Forelimb muscle (tissue), 1 donor: Measurements from ENCODE around the gene SEMA5A. TPM values are rescaled to one million over a fixed set of nuclear protein-coding genes. Genes with fewer than 3 reads are reported as not detected.

Experiments
- DNase-seq: peaks from one replicate; pipeline ENCODE4 v3.0.0-alpha.2; 2013; ENCODE audit warnings: low read depth
- polyA plus RNA-seq: library from polyadenylated mRNA; unstranded; fragments of 120-200 nt; gene quantifications from one replicate; pipeline ENCODE4 v1.2.1, GENCODE V29; 2013; ENCODE audit not compliant: insufficient read length

Gene SEMA5A
- polyA plus RNA-seq, 1 donor, result 27.1 TPM

- DNase-seq, result no peak
Measured at GRCh38 chr5:9212605-9213004, 333.3 kb downstream of the SEMA5A start.

DNA sequence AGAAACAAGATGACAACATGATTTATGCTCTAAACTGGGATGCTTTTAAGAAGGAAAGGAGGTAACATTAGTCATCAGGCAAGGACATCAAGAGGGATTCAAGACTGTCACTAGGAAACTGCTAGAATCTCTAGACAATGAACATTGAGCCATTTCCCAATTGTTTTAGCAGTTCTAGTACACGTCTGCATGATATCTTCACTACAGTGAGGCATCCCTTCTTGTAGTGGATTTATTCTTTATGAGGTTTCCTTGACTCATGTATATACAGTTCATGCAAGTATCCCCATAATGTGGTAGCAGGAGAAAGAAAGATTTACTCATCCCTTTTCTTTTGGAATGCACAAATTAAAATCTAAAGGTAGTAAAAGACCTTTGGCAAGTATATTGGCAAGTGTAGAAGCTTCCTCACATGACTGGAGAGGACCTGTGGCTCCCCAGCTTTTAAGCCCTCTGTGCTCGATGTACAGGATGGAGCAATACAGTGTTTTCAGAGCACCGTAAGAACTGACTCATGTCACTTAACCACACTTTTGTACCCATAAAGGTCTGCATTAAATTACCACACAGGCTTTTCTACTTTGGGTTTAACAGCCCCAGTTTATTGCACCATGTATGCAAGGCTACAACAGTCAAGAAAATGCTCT, 335.9 kb downstream of the SEMA5A start:
- no peak for DNase-seq

DNA sequence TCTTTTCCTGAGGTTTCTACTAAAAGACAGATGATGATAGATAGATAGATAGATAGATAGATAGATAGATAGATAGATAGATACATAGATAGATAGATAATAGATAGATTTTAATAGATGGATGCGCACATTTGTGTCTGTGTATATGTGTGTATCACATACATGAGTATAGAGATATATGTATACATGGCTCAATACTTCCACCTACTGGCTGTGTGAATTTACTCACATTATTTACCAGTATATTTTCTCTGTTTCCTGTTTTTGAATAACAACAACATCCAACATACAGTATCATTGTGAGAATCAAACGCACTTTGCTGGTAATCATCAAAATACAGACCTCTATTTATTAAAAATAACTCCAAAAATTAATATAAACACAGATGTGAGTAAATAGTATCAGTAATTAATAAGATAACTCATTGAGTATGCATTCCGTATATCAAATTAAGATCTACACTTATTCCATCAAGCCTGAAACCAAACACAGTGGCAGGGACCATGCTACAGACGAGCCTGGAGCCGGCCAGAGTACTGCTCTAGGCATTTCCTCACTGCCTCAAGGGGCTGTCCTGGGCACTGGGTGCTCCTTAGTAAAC, 338.0 kb downstream of the SEMA5A start:
- DNase-seq, result peak; percentile 68

- no peak for DNase-seq
Measured at GRCh38 chr5:9202636-9203035, 343.2 kb downstream of the SEMA5A start.

DNA sequence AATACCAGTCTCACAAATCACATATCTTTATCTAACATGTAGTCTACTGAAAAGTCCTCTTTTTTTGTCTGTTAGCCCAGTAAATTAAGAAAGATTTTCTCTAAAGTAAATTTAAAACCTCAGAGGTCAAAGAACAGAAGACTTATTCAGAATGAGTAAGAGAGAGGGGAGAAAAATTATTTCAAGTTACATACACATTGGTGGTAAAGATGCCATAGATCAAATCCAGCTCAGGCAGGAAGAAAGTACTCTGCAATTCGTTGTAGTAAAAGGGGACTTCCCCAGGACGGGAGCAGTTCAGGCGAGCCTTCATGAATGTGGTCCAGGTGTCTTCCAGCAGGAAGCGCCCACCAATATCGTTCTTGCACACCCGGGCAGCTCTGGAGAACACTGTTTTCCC, 344.1 kb downstream of the SEMA5A start:
- DNase-seq, result no peak

GRCh38 chr5:9201011-9201410, 344.9 kb downstream of the SEMA5A start:
- no peak for DNase-seq

- DNase-seq, result no peak
Measured at GRCh38 chr5:9198394-9198793, 347.5 kb downstream of the SEMA5A start.

DNA sequence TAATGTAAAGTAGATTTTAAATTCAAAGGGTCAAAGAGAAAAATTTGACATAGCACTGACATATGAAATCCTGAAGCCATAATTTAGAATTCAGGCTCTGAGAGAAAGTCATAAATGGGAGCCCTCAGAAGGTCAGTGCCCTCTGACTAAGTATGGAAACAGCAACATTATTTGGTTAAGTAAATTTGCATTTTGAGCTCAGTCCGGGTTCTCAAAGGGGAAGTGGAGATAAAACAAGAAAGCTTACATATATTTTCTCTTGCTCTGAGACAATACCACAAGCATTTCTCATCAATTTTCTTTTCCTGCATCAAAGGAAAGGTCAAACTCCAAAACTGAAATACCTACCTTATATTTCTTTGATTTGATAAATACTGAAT, 348.0 kb downstream of the SEMA5A start:
- DNase-seq, result no peak

DNA sequence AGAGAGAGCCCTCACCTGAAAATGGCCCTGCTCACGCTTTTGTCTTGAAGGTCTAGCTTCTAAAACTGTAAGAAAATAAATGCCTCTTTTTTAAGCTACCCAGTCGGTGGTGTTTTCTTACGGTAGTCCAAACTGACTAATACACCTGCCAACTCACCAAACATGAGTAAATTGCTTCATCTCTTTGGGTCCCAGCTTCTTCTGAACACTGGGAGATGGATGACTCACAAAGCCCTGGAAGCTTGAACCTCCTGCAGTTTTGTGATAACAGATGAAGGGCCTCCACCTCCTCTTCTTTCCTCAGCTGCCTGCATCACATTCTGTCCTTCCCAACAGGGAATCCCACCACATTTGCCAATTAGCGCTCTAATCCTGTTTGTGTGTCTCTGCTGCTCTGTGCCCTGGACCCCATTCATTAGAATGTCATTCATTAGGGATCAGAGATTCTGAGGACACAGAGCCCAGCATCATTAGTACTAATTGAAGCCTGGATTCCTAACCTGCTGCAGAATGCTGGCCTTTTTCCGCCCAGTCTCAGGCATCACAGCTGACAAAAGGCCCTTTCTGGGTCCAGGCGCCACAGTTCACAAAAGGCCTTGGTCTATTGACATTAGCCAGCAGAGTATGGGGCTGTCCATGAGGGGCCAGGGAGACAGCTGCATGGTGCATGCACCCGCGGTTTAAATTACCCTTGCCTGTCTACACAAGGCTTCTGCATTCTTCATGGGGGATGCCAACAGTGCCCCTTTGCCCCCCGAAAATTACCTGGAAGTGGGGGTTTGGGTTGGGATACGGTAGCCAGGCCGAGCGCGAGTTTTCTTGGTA, 349.3 kb downstream of the SEMA5A start:
- no peak for DNase-seq

GRCh38 chr5:9194509-9194908, 351.4 kb downstream of the SEMA5A start:
- DNase-seq, result no peak

- DNase-seq, result no peak
Measured at GRCh38 chr5:9192266-9192665, 353.6 kb downstream of the SEMA5A start.

GRCh38 chr5:9189681-9190080, 356.2 kb downstream of the SEMA5A start:
- no peak for DNase-seq

DNA sequence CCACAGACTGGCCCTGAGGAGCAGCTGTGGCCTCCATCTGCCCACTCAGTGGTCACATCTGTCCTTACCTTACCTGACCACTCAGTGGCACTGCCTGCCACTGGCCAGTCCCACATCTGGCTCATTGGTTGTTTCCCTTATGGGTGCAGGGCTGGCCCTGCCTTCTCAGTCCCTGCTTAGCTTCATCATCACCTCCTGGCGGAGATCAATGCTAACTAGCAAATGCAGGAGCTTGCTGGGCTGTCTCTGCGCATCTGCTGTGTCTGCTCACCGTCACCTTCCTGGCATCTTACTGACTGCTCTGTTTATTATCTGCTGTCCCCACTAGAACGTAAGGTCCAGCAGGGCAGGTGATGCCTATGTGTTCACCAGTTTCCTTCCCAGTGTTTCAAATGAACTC, 356.9 kb downstream of the SEMA5A start:
- no peak for DNase-seq

DNA sequence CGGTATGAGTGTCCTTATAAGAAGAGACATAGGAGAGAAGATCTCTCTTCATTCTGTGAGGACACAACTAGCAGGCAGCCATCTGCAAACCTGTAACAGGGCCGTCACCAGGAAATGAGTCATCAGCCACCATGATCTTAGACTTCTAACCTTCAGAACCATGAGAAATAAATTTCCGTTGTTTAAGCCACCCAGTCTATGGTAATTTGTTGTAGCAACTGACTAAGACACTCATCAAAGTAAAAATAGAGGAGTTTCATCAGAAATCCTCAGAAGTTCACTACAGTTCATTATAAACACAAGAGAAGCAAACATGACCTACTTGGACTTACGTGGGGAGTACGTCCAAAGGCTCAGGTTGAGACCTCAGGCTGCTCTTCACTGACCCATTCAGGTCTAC, 357.7 kb downstream of the SEMA5A start:
- no peak for DNase-seq

DNA sequence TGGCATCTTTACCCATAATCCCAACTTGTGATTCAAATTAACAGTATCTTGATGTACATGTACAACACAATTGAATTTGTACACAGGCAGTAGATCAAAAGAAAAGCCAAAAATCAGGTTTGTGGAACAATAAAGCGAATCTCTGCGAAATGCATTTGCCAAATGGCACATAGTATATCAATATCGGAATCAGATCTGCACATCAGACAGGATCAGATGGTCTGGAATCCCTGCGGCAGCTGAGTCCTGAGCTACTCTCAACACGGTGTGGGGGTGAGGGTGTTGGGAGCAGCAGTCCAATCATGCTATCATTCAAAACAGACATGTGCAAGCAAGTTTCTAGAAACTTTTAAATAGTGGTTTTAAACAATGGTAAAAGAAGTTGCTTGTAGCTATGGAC, 358.3 kb downstream of the SEMA5A start:
- no peak for DNase-seq

DNA sequence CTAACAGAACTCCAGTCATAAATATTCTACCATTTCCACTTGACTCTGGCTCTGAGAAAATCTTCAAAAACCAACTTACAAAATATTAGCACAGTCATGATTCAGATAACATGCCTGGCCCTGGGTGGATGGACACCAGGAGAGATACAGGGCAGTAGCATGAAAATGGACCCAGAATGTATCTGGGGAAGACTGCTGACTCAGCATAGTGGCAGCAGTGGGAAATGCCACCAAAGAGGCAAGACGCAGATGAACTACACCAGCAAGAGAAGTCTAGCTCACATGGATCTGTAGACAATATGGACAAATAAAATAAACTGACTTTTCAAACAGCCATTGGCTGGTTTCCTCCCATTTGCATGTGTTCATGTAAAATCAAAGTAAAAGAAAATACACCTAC, 359.8 kb downstream of the SEMA5A start:
- DNase-seq, result no peak

DNA sequence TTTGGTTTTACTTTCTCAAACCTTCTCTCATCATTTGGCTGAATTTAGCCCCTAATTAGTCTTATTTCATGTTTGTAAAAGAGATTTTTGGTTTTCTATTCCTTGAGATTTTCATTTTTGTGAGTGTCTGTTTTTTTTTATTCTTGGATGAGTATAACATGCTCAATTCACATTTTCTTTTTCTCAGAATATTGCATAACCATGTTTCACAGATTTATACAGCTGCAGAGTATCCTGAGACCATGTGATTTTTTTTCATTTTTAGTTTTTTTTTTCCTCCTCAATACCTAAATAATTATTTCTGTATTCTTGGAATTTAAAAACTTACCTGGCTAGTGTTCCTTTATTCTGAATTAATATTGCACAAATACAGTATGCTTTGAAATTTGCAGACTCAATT, 361.9 kb downstream of the SEMA5A start:
- DNase-seq, result no peak

DNA sequence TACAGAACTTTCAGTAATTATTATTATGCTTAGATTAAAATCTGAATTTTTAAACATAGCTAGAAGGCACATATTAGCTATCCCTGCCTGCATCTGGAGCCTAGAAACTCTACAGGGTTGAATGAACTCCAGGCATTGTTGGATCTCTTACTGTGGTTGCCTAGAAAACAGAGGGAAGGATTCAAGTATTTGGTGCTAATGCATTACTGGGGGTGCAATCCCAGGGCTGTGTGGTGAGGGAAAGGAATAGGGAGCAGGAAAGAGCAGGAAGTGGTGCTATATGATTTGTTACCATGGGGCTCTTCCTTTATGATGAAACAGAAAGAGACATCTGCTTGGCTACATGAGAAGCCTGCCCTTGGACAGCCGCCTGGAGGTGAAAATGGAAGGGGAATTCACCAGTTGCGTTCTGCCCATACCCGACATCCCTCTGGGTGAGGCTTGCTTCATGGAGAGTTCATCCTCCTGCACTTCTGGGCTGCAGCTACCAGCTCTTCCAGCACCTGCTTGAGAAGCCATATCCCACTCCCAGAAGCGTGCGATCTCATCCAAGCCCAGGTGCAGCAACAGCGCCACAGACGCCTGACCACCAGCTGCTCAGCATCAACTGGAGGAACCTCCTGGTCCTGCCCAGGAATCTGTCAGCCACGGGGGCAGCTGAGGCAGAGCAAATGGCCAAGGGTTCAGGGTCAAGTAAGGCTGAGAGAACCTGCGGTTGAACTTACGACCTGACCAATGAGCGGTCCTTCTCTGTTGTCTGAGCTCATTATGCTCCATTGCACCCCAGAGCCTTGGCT, 362.8 kb downstream of the SEMA5A start:
- DNase-seq, result no peak

- DNase-seq, result no peak
Measured at GRCh38 chr5:9176641-9177040, 369.2 kb downstream of the SEMA5A start.

DNA sequence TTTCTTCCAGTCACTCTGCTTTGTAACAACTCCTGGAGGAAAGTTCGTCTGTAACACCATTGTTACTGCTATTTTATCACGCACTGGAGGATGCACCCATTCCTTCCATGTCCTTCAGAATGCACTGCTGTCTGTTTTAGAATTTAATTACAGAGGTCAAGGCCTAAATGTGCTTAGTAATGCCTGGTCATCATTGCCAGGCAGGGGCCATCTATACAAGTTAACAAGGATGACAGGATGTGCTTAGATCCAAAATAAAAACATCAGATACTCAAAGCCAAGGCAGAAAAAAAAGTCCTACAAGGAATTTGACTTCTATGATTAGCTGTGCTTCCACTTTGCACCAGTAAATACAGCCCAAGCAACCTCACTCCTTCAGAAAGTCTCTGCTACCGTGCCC, 371.4 kb downstream of the SEMA5A start:
- DNase-seq, result no peak

DNA sequence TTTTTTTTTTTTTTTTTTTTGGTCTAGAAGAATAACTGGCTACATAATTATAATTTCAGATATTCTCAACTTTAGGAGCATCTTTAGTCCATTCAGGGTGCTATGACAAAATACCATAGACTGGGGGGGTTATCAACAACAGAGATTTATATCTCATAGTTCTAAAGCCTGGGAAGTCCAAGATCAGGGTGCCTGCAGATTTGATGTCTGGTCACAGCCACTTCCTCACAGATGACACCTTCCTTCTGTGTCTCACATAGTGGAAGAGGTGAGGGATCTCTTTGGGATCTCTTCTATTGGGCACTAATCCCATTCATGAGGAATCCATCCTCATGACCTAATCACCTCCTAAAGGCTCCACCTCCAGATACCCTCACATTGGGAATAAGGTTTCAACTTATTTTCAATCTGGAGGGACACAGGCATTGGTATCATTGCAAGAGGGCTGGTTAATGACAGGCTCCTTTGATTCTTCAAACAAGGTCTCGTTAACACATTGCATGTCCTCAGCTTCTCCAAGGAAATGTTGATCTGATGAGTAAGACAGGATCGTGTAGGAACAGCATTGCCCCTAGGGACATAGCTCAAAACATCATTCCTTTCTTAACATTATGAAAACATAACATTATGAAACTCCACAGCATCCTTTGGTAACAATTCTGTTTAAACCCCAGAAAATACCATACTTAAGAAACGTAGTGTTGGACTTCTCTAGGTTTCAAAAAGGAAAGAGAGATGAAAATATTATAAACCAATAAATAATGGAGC, 372.4 kb downstream of the SEMA5A start:
- no peak for DNase-seq

- no peak for DNase-seq
Measured at GRCh38 chr5:9170026-9170425, 375.8 kb downstream of the SEMA5A start.
